ENCODE measurements around the gene CIAO2B. TPM values are rescaled to one million over a fixed set of nuclear protein-coding genes. Genes with fewer than 3 reads are reported as not detected.

Gene CIAO2B
- total and polyA plus RNA-seq, 2 experiments from 2014 or later: 92.4 to 181 TPM

DNA sequence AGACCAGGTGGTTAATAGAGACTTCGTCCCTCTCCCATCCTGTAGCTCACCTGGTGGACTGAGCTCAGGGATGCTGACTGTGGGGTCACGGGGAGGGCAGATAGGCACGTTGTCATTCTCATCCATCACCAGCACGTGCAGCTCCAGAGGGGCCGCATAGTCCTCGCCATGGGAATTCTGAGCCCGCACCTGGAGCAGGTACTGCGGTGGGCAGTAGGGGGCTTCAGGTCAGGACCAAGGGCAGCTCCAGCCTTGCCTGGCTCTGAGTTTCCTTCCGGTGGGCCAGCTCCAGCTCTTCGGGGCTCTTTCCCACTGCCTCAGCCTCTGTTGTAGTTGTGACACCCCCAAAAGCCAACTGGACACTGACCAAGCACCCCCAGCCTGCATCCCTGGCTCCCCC is 21.1 kb downstream of the CIAO2B start:
- no peak overlapping the region for H2AFZ ChIP-seq
- no peaks in the 10 kb centered on the region for H3K36me3 Mint-ChIP-seq (ENCODE audit: low read depth)
- H3K79me2 ChIP-seq (replicated peaks; ENCODE audit: insufficient read depth): no peaks in the 10 kb centered on the region
- H3K27me3 ChIP-seq (ENCODE audit: insufficient read depth): no peaks in the 10 kb centered on the region
- H3K27ac Mint-ChIP-seq: no peak overlapping the region
- H3K9me2 ChIP-seq (ENCODE audit: insufficient read depth): no peaks in the 10 kb centered on the region
- no peaks in the 10 kb centered on the region for H3K4me1 ChIP-seq (ENCODE audit: insufficient read depth)
- peak; percentile 75 for DNase-seq (ENCODE audit: low spot score)
- no peaks in the 10 kb centered on the region for H3F3A ChIP-seq (replicated peaks; ENCODE audit: low read depth)
- no peak overlapping the region for H3K4me3 ChIP-seq
- no peaks in the 10 kb centered on the region for H3K36me3 ChIP-seq (ENCODE audit: insufficient read depth)
- H3K4me3 Mint-ChIP-seq: no peak overlapping the region
- no peak overlapping the region for H3K27ac ChIP-seq (ENCODE audit: low read depth)
- H3K27me3 Mint-ChIP-seq (ENCODE audit: insufficient read depth, low read depth, poor library complexity): peaks cover 12% of the 10 kb centered on the region
- H4K20me1 ChIP-seq (replicated peaks; ENCODE audit: insufficient read depth): no peaks in the 10 kb centered on the region
- H3K4me1 Mint-ChIP-seq: no peaks in the 10 kb centered on the region
- ATAC-seq: peak; percentile 87
- TF ChIP-seq, protein P1, sequence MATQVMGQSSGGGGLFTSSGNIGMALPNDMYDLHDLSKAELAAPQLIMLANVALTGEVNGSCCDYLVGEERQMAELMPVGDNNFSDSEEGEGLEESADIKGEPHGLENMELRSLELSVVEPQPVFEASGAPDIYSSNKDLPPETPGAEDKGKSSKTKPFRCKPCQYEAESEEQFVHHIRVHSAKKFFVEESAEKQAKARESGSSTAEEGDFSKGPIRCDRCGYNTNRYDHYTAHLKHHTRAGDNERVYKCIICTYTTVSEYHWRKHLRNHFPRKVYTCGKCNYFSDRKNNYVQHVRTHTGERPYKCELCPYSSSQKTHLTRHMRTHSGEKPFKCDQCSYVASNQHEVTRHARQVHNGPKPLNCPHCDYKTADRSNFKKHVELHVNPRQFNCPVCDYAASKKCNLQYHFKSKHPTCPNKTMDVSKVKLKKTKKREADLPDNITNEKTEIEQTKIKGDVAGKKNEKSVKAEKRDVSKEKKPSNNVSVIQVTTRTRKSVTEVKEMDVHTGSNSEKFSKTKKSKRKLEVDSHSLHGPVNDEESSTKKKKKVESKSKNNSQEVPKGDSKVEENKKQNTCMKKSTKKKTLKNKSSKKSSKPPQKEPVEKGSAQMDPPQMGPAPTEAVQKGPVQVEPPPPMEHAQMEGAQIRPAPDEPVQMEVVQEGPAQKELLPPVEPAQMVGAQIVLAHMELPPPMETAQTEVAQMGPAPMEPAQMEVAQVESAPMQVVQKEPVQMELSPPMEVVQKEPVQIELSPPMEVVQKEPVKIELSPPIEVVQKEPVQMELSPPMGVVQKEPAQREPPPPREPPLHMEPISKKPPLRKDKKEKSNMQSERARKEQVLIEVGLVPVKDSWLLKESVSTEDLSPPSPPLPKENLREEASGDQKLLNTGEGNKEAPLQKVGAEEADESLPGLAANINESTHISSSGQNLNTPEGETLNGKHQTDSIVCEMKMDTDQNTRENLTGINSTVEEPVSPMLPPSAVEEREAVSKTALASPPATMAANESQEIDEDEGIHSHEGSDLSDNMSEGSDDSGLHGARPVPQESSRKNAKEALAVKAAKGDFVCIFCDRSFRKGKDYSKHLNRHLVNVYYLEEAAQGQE (IDR thresholded peaks at IDR 0.05; ENCODE audit: unreplicated experiment): peak; percentile 79
- TF ChIP-seq, protein P2, sequence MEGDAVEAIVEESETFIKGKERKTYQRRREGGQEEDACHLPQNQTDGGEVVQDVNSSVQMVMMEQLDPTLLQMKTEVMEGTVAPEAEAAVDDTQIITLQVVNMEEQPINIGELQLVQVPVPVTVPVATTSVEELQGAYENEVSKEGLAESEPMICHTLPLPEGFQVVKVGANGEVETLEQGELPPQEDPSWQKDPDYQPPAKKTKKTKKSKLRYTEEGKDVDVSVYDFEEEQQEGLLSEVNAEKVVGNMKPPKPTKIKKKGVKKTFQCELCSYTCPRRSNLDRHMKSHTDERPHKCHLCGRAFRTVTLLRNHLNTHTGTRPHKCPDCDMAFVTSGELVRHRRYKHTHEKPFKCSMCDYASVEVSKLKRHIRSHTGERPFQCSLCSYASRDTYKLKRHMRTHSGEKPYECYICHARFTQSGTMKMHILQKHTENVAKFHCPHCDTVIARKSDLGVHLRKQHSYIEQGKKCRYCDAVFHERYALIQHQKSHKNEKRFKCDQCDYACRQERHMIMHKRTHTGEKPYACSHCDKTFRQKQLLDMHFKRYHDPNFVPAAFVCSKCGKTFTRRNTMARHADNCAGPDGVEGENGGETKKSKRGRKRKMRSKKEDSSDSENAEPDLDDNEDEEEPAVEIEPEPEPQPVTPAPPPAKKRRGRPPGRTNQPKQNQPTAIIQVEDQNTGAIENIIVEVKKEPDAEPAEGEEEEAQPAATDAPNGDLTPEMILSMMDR (conservative IDR thresholded peaks at IDR 0.05; ENCODE audit: low read depth in 2 of 2): 0 out of 4 replicates have a peak, but pooled peaks of 1 of the 2 experiments have one; percentile 16
- no peak for TF ChIP-seq STAT1 (IDR thresholded peaks at IDR 0.05; ENCODE audit: unreplicated experiment)
- no peak overlapping the region for H3K4me2 ChIP-seq
- H3K9me3 Mint-ChIP-seq: no peaks in the 10 kb centered on the region; the same call in 2 of the 3 replicates

DNA sequence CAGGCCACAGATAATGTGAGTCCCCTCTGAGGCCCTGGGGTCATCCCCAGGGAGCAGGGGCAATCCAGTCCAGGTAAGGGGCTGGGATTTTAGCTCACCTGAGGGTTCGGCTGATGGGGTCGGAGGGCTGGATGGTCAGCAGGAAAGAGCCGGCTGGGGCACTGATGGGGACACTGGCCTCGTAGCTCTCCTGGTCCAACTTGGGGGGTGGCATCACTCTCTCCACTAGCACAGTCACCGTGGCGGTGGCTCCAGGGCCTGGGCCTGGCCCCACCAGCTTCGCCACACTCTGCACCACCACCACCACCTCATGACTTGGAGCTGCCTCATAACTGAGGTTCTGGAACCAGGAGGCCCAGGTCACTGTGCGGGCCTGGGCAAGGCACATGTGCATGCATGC is 22.4 kb downstream of the CIAO2B start:
- Histone ChIP-seq H3K79me2 (replicated peaks; ENCODE audit: insufficient read depth) (no peaks in the 10 kb centered on the region), H3K9me2 (ENCODE audit: insufficient read depth) (no peaks in the 10 kb centered on the region), H3K4me2 (no peak overlapping the region), H3K27me3 (ENCODE audit: insufficient read depth) (no peaks in the 10 kb centered on the region), H3K4me1 (ENCODE audit: insufficient read depth) (no peaks in the 10 kb centered on the region), H3K27ac (ENCODE audit: low read depth) (no peak overlapping the region), H3K4me3 (no peak overlapping the region), H4K20me1 (replicated peaks; ENCODE audit: insufficient read depth) (no peaks in the 10 kb centered on the region), H3K36me3 (ENCODE audit: insufficient read depth) (no peaks in the 10 kb centered on the region), H2AFZ (no peak overlapping the region), H3F3A (replicated peaks; ENCODE audit: low read depth) (no peaks in the 10 kb centered on the region)
- H3K27me3 Mint-ChIP-seq (ENCODE audit: insufficient read depth, low read depth, poor library complexity): peaks cover 16% of the 10 kb centered on the region
- no peaks in the 10 kb centered on the region for H3K4me1 Mint-ChIP-seq
- DNase-seq (ENCODE audit: low spot score) (no peak), ATAC-seq (no peak)
- no peaks in the 10 kb centered on the region; the same call in 2 of the 3 replicates for H3K9me3 Mint-ChIP-seq
- no peaks in the 10 kb centered on the region for H3K36me3 Mint-ChIP-seq (ENCODE audit: low read depth)
- H3K27ac Mint-ChIP-seq: no peak overlapping the region
- H3K4me3 Mint-ChIP-seq: no peak overlapping the region
- TF ChIP-seq EZH2 (IDR thresholded peaks at IDR 0.05; ENCODE audit: low read depth, unreplicated experiment) (no peak), POLR2AphosphoS5 (IDR thresholded peaks at IDR 0.05; ENCODE audit: low read depth) (no peak), STAT1 (IDR thresholded peaks at IDR 0.05; ENCODE audit: unreplicated experiment) (no peak), ZNF114 (CRISPR knock-in tag; IDR thresholded peaks at IDR 0.05) (no peak), NANOG (IDR thresholded peaks at IDR 0.05; ENCODE audit: borderline replicate concordance) (no peak)
- TF ChIP-seq, protein P3, sequence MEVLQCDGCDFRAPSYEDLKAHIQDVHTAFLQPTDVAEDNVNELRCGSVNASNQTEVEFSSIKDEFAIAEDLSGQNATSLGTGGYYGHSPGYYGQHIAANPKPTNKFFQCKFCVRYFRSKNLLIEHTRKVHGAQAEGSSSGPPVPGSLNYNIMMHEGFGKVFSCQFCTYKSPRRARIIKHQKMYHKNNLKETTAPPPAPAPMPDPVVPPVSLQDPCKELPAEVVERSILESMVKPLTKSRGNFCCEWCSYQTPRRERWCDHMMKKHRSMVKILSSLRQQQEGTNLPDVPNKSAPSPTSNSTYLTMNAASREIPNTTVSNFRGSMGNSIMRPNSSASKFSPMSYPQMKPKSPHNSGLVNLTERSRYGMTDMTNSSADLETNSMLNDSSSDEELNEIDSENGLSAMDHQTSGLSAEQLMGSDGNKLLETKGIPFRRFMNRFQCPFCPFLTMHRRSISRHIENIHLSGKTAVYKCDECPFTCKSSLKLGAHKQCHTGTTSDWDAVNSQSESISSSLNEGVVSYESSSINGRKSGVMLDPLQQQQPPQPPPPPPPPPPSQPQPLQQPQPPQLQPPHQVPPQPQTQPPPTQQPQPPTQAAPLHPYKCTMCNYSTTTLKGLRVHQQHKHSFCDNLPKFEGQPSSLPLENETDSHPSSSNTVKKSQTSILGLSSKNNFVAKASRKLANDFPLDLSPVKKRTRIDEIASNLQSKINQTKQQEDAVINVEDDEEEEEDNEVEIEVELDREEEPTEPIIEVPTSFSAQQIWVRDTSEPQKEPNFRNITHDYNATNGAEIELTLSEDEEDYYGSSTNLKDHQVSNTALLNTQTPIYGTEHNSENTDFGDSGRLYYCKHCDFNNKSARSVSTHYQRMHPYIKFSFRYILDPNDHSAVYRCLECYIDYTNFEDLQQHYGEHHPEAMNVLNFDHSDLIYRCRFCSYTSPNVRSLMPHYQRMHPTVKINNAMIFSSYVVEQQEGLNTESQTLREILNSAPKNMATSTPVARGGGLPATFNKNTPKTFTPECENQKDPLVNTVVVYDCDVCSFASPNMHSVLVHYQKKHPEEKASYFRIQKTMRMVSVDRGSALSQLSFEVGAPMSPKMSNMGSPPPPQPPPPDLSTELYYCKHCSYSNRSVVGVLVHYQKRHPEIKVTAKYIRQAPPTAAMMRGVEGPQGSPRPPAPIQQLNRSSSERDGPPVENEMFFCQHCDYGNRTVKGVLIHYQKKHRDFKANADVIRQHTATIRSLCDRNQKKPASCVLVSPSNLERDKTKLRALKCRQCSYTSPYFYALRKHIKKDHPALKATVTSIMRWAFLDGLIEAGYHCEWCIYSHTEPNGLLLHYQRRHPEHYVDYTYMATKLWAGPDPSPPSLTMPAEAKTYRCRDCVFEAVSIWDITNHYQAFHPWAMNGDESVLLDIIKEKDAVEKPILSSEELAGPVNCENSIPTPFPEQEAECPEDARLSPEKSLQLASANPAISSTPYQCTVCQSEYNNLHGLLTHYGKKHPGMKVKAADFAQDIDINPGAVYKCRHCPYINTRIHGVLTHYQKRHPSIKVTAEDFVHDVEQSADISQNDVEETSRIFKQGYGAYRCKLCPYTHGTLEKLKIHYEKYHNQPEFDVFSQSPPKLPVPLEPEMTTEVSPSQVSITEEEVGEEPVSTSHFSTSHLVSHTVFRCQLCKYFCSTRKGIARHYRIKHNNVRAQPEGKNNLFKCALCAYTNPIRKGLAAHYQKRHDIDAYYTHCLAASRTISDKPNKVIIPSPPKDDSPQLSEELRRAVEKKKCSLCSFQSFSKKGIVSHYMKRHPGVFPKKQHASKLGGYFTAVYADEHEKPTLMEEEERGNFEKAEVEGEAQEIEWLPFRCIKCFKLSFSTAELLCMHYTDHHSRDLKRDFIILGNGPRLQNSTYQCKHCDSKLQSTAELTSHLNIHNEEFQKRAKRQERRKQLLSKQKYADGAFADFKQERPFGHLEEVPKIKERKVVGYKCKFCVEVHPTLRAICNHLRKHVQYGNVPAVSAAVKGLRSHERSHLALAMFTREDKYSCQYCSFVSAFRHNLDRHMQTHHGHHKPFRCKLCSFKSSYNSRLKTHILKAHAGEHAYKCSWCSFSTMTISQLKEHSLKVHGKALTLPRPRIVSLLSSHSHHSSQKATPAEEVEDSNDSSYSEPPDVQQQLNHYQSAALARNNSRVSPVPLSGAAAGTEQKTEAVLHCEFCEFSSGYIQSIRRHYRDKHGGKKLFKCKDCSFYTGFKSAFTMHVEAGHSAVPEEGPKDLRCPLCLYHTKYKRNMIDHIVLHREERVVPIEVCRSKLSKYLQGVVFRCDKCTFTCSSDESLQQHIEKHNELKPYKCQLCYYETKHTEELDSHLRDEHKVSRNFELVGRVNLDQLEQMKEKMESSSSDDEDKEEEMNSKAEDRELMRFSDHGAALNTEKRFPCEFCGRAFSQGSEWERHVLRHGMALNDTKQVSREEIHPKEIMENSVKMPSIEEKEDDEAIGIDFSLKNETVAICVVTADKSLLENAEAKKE (CRISPR knock-in tag; IDR thresholded peaks at IDR 0.05): no peak

Measured in GM23338 (cell line).